HCT116 (cell line): ENCODE measurements around the gene TDRD10. TPM values are rescaled to one million over a fixed set of nuclear protein-coding genes. Genes with fewer than 3 reads are reported as not detected.

Source experiments
- ATAC-seq: fragments of 200-7000 bp; cut with Tn5 transposase; 2 replicates; pipeline ENCODE4 v1.9.1; 2020; ENCODE audit warnings: mild to moderate bottlenecking, moderate library complexity
- BruUV-seq: library from RNA; stranded (reverse); fragments of 400-500 nt; replicated peaks from 2 replicates; lab custom pipeline; 2021; lab: Mats Ljungman, UMichigan
- CTCF ChIA-PET: fragments of 300-600 bp; sonication (Branson Sonifier 250); formaldehyde crosslinking; loops from one replicate; lab custom pipeline; 2021; ENCODE audit warnings: antibody characterized with exemption; lab: Charles Lee
- POLR2A ChIA-PET: fragments of 300-600, 350-600 bp; sonication (Branson Sonifier 250); formaldehyde crosslinking; loops from one replicate; lab custom pipeline; 2021; ENCODE audit warnings: antibody characterized with exemption; lab: Charles Lee
- RAD21 ChIA-PET, 2 experiments: fragments of 300-600 bp; sonication (Branson Sonifier 250); formaldehyde crosslinking; loops; one replicate each; lab custom pipeline; 2023; ENCODE audit warnings: low total read pairs in 2 of 2; ENCODE audit not compliant: uncharacterized antibody in 2 of 2, unreplicated experiment in 2 of 2, low non-redundant PET in 1 of 2; lab: Charles Lee
- DNase-seq: peaks from one replicate; pipeline ENCODE4 v3.0.0-alpha.2; 2010; ENCODE audit warnings: low read depth, low spot score
- H2AFZ ChIP-seq: fragments of 200-600 bp; shearing (Covaris generic), sonication (generic); 2 replicates; pipeline ENCODE4 v1.6.1; 2017; ENCODE audit warnings: low read depth, mixed run types, mixed read lengths, antibody characterized with exemption, low read length; ENCODE audit not compliant: poor library complexity, severe bottlenecking
- H3K27ac ChIP-seq: 2 replicates; pipeline ENCODE4 v1.5.1; 2012; ENCODE audit warnings: low read depth, low read length
- H3K27me3 ChIP-seq: fragments of 200-600 bp; sonication (generic); 2 replicates; pipeline ENCODE4 v1.6.1; 2016; ENCODE audit warnings: mixed run types, low read length, mixed read lengths; ENCODE audit not compliant: insufficient read depth
- H3K36me3 ChIP-seq, 2 experiments: fragments of 200-500 bp in 1 of 2; fragments of 200-600 bp in 1 of 2; sonication (Bioruptor generic) in 1 of 2; sonication (generic) in 1 of 2; 2 replicates each; pipeline versions ENCODE4 v1.5.1 to v1.6.1; 2014 to 2016; ENCODE audit warnings: low read length in 2 of 2, inconsistent platforms in 1 of 2, mixed read lengths in 1 of 2, mixed run types in 1 of 2; ENCODE audit not compliant: insufficient read depth in 2 of 2, control insufficient read depth in 1 of 2
- H3K4me1 ChIP-seq, 2 experiments: fragments of 200-600 bp in 1 of 2; sonication (generic) in 1 of 2; 2 replicates each; pipeline versions ENCODE4 v1.5.1 to v1.6.1; 2012 to 2017; ENCODE audit warnings: low read length in 2 of 2, inconsistent platforms in 1 of 2, mild to moderate bottlenecking in 1 of 2, mixed read lengths in 1 of 2, mixed run types in 1 of 2, moderate library complexity in 1 of 2; ENCODE audit not compliant: insufficient read depth in 2 of 2, control insufficient read depth in 1 of 2
- H3K4me2 ChIP-seq: fragments of 200-600 bp; sonication (generic); 2 replicates; pipeline ENCODE4 v1.6.1; 2017; ENCODE audit warnings: mixed run types, low read length, mixed read lengths
- H3K4me3 ChIP-seq, 2 experiments: fragments of 200-600 bp in 1 of 2; sonication (generic) in 1 of 2; replicated peaks in 1 of 2; 2 replicates each; pipeline ENCODE4 v1.5.1; 2011 to 2016; ENCODE audit warnings: low read length in 2 of 2, control low read depth in 1 of 2, low read depth in 1 of 2, mild to moderate bottlenecking in 1 of 2, mixed read lengths in 1 of 2, mixed run types in 1 of 2
- H3K79me2 ChIP-seq: fragments of 200-600 bp; sonication (generic); 2 replicates; pipeline ENCODE4 v1.6.1; 2017; ENCODE audit warnings: mild to moderate bottlenecking, mixed run types, low read length, moderate library complexity, mixed read lengths; ENCODE audit not compliant: insufficient read depth
- H3K9ac ChIP-seq: fragments of 200-600 bp; sonication (generic); 2 replicates; pipeline ENCODE4 v1.6.1; 2016; ENCODE audit warnings: low read length, mixed read lengths
- H3K9me2 ChIP-seq: fragments of 200-600 bp; sonication (generic), shearing (Covaris generic); 2 replicates; pipeline ENCODE4 v1.6.1; 2017; ENCODE audit warnings: mixed run types, mild to moderate bottlenecking, moderate library complexity; ENCODE audit not compliant: insufficient read depth
- H3K9me3 ChIP-seq, 2 experiments: fragments of 200-500 bp in 1 of 2; fragments of 200-600 bp in 1 of 2; sonication (Bioruptor generic) in 1 of 2; sonication (generic) in 1 of 2; 2 replicates each; pipeline ENCODE4 v1.6.1; 2014 to 2017; ENCODE audit warnings: low read length in 2 of 2, mixed read lengths in 2 of 2, inconsistent platforms in 1 of 2, low read depth in 1 of 2, mild to moderate bottlenecking in 1 of 2, mixed run types in 1 of 2, moderate library complexity in 1 of 2; ENCODE audit not compliant: control insufficient read depth in 1 of 2, insufficient read depth in 1 of 2
- H4K20me1 ChIP-seq: fragments of 200-600 bp; sonication (generic), shearing (Covaris generic); 2 replicates; pipeline ENCODE4 v1.6.1; 2017; ENCODE audit warnings: mixed run types, mild to moderate bottlenecking, moderate library complexity; ENCODE audit not compliant: insufficient read depth
- CBX3 ChIP-seq: IDR thresholded peaks from 2 replicates; pipeline ENCODE4 v1.6.1; 2012; ENCODE audit warnings: low read depth
- CEBPB ChIP-seq: IDR thresholded peaks from 2 replicates; pipeline ENCODE4 v1.6.1; 2012; ENCODE audit warnings: low read depth
- EGR1 ChIP-seq: IDR thresholded peaks from 2 replicates; pipeline ENCODE4 v1.6.1; 2012; ENCODE audit warnings: low read depth
- POLR2AphosphoS5 ChIP-seq: IDR thresholded peaks from 2 replicates; pipeline ENCODE4 v1.6.1; 2011; ENCODE audit warnings: mild to moderate bottlenecking, low read depth, low read length, moderate library complexity
- RAD21 ChIP-seq: IDR thresholded peaks from 2 replicates; pipeline ENCODE4 v1.6.1; 2012; ENCODE audit warnings: low read depth, mild to moderate bottlenecking
- SP1 ChIP-seq: IDR thresholded peaks from 2 replicates; pipeline ENCODE4 v1.6.1; 2012; ENCODE audit warnings: low read depth
- SRF ChIP-seq: IDR thresholded peaks from 2 replicates; pipeline ENCODE4 v1.6.1; 2012; ENCODE audit warnings: low read depth
- TCF7L2 ChIP-seq: IDR thresholded peaks from 2 replicates; pipeline ENCODE4 v1.7.0; 2011; ENCODE audit warnings: borderline replicate concordance, inconsistent platforms; ENCODE audit not compliant: insufficient read depth, insufficient read length; ENCODE audit errors: extremely low read depth
- intact Hi-C: fragments of 100-400 bp; cut with micrococcal nuclease; formaldehyde crosslinking; loops from 2 replicates; pipeline ENCODE4 v1.10.0; 2022
- total RNA-seq: library from RNA; stranded (reverse); gene quantifications from one replicate; pipeline ENCODE4 v1.2.1, GENCODE V29; 2021; ENCODE audit not compliant: unreplicated experiment
- TF ChIP-seq, protein P1 (sequence below), 3 experiments: fragments of 200-600 bp in 1 of 3; sonication (generic) in 1 of 3; IDR thresholded peaks in 2 of 3; conservative IDR thresholded peaks in 1 of 3; 2 replicates each; pipeline ENCODE4 v1.5.1; 2012 to 2017; ENCODE audit warnings: low read depth in 2 of 3, low read length in 2 of 3, antibody characterized with exemption in 1 of 3, borderline replicate concordance in 1 of 3, control low read depth in 1 of 3, mild to moderate bottlenecking in 1 of 3, mixed read lengths in 1 of 3, mixed run types in 1 of 3, moderate library complexity in 1 of 3; ENCODE audit not compliant: insufficient read depth in 1 of 3
- TF ChIP-seq, protein P2 (sequence below): IDR thresholded peaks from 2 replicates; pipeline ENCODE4 v1.6.1; 2012; ENCODE audit warnings: low read depth

TDRD10 gene
- total RNA-seq, 1 experiment from 2014 or later: not detected

DNA sequence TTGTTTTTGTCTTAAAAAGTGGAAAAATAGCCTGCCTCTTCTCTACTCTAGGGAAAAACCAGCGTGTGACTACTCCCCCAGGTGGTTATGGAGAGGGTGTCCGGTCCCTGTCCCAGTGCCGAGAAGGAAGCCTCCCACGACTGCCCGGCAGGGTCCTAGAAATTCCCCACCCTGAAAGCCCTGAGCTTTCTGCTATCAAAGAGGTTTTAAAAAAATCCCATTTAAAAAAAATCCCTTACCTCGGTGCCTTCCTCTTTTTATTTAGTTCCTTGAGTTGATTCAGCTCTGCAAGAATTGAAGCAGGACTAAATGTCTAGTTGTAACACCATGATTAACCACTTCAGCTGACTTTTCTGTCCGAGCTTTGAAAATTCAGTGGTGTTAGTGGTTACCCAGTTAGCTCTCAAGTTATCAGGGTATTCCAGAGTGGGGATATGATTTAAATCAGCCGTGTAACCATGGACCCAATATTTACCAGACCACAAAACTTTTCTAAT is 35.0 kb upstream of the TDRD10 start:
- ChIA-PET RAD21 (no interaction called here), POLR2A (no interaction called here), CTCF (interaction anchor here (1.6 kb wide), 1 partner anchor 132 kb away, joined by 3 read pairs; no protein-coding TSS in a partner anchor)
- Histone ChIP-seq H3K27me3 (no peaks in the 10 kb centered on the region), H2AFZ (no peak overlapping the region), H3K36me3 (no peaks in the 10 kb centered on the region), H3K79me2 (no peaks in the 10 kb centered on the region), H3K9me2 (no peaks in the 10 kb centered on the region), H3K4me1 (peaks cover 15 to 19% of the 10 kb centered on the region in 2 experiments), H4K20me1 (no peaks in the 10 kb centered on the region), H3K4me2 (no peak overlapping the region), H3K9ac (no peak overlapping the region), H3K9me3 (no peaks in the 10 kb centered on the region), H3K27ac (no peak overlapping the region), H3K4me3 (no peak overlapping the region)
- ATAC-seq: no peak
- no TSS peak for BruUV-seq
- TF ChIP-seq, protein P1, sequence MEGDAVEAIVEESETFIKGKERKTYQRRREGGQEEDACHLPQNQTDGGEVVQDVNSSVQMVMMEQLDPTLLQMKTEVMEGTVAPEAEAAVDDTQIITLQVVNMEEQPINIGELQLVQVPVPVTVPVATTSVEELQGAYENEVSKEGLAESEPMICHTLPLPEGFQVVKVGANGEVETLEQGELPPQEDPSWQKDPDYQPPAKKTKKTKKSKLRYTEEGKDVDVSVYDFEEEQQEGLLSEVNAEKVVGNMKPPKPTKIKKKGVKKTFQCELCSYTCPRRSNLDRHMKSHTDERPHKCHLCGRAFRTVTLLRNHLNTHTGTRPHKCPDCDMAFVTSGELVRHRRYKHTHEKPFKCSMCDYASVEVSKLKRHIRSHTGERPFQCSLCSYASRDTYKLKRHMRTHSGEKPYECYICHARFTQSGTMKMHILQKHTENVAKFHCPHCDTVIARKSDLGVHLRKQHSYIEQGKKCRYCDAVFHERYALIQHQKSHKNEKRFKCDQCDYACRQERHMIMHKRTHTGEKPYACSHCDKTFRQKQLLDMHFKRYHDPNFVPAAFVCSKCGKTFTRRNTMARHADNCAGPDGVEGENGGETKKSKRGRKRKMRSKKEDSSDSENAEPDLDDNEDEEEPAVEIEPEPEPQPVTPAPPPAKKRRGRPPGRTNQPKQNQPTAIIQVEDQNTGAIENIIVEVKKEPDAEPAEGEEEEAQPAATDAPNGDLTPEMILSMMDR (IDR thresholded peaks at IDR 0.05 in 2 of 3, conservative IDR thresholded peaks at IDR 0.05 in 1 of 3; ENCODE audit: borderline replicate concordance in 1 of 3, insufficient read depth in 1 of 3, low read depth in 2 of 3, low read length in 2 of 3): 0 out of 6 replicates have a peak, but pooled peaks of 1 of the 3 experiments have one; percentile 5
- TF ChIP-seq RAD21: peak; percentile 32; the same call in 1 of the 2 replicates
- no peak for TF ChIP-seq CBX3
- TF ChIP-seq POLR2AphosphoS5: no peak
- intact Hi-C loops: no loop called here
- DNase-seq: no peak

DNA sequence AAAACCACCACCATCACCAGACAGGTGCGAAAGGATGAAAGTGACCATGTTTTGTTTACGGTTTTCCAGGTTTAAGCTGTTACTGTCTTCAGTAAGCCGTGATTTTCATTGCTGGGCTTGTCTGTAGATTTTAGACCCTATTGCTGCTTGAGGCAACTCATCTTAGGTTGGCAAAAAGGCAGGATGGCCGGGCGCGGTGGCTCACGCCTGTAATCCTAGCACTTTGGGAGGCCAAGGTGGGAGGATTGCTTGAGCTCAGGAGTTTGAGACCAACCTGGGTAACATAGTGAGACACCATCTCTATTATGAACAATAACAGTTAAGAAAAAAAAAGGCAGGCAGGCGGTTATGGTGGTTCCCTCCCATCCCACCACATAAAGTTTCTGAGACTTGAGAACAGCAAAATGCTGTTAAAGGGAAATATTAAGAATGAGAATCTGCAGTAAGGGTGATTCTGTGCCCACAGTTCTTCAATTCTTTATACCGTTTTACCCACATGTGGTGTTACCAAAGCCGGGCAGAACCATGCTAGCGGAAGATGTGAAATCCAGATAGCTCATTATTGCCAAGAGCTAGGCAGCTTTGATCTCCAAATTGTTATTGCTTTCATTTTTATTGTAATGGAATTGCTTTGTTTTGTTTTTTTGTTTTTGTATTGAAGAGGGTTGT is 34.5 kb upstream of the TDRD10 start:
- ATAC-seq (no peak), DNase-seq (no peak)
- Histone ChIP-seq H3K27me3 (no peaks in the 10 kb centered on the region), H3K9ac (no peak overlapping the region)
- intact Hi-C loops: no loop called here
- TF ChIP-seq CBX3: no peak
- TF ChIP-seq, protein P2, sequence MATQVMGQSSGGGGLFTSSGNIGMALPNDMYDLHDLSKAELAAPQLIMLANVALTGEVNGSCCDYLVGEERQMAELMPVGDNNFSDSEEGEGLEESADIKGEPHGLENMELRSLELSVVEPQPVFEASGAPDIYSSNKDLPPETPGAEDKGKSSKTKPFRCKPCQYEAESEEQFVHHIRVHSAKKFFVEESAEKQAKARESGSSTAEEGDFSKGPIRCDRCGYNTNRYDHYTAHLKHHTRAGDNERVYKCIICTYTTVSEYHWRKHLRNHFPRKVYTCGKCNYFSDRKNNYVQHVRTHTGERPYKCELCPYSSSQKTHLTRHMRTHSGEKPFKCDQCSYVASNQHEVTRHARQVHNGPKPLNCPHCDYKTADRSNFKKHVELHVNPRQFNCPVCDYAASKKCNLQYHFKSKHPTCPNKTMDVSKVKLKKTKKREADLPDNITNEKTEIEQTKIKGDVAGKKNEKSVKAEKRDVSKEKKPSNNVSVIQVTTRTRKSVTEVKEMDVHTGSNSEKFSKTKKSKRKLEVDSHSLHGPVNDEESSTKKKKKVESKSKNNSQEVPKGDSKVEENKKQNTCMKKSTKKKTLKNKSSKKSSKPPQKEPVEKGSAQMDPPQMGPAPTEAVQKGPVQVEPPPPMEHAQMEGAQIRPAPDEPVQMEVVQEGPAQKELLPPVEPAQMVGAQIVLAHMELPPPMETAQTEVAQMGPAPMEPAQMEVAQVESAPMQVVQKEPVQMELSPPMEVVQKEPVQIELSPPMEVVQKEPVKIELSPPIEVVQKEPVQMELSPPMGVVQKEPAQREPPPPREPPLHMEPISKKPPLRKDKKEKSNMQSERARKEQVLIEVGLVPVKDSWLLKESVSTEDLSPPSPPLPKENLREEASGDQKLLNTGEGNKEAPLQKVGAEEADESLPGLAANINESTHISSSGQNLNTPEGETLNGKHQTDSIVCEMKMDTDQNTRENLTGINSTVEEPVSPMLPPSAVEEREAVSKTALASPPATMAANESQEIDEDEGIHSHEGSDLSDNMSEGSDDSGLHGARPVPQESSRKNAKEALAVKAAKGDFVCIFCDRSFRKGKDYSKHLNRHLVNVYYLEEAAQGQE: no peak
- no peak for TF ChIP-seq SRF
- no peak for TF ChIP-seq TCF7L2
- no peak for TF ChIP-seq EGR1
- no peak for TF ChIP-seq SP1
- TF ChIP-seq RAD21: no peak
- TF ChIP-seq CEBPB: no peak
- TF ChIP-seq, all 23 proteins: peak for 0
- H3K4me2 ChIP-seq: no peak overlapping the region
- no peak overlapping the region for H2AFZ ChIP-seq
- ChIA-PET RAD21 (no interaction called here), POLR2A (no interaction called here), CTCF (interaction anchor here (0.6 to 2.0 kb wide), 3 partner anchors 12 to 271 kb away, joined by 3 to 6 read pairs (median 5); no protein-coding TSS in a partner anchor)
- BruUV-seq: no TSS peak
- no peaks in the 10 kb centered on the region for H4K20me1 ChIP-seq
- no peak overlapping the region for H3K27ac ChIP-seq
- H3K79me2 ChIP-seq: no peaks in the 10 kb centered on the region
- H3K9me3 ChIP-seq: no peaks in the 10 kb centered on the region
- no peaks in the 10 kb centered on the region for H3K36me3 ChIP-seq
- H3K4me1 ChIP-seq: peaks cover 12 to 13% of the 10 kb centered on the region in 2 experiments
- no peaks in the 10 kb centered on the region for H3K9me2 ChIP-seq
- no peak overlapping the region for H3K4me3 ChIP-seq
